Thyroid gland (tissue), 4 donors: ENCODE results near the gene RIPK4.

ENCODE experiments used
- POLR2A ChIP-seq, 2 donors: fragments of 450-650 bp; IDR thresholded peaks; one replicate each; pipeline ENCODE4 v1.6.1; 2017; ENCODE audit warnings: antibody characterized with exemption in 2 of 2, mild to moderate bottlenecking in 2 of 2, moderate library complexity in 1 of 2
- TF ChIP-seq, protein P1 (sequence below), 6 experiments: fragments of 200-600 bp in 3 of 6; fragments of 450-650 bp in 3 of 6; sonication (generic) in 3 of 6; IDR thresholded peaks; one replicate each; pipeline ENCODE4 v1.5.1; 2016 to 2019; ENCODE audit warnings: antibody characterized with exemption in 6 of 6, mild to moderate bottlenecking in 2 of 6, inconsistent platforms in 1 of 6, moderate library complexity in 1 of 6

DNA sequence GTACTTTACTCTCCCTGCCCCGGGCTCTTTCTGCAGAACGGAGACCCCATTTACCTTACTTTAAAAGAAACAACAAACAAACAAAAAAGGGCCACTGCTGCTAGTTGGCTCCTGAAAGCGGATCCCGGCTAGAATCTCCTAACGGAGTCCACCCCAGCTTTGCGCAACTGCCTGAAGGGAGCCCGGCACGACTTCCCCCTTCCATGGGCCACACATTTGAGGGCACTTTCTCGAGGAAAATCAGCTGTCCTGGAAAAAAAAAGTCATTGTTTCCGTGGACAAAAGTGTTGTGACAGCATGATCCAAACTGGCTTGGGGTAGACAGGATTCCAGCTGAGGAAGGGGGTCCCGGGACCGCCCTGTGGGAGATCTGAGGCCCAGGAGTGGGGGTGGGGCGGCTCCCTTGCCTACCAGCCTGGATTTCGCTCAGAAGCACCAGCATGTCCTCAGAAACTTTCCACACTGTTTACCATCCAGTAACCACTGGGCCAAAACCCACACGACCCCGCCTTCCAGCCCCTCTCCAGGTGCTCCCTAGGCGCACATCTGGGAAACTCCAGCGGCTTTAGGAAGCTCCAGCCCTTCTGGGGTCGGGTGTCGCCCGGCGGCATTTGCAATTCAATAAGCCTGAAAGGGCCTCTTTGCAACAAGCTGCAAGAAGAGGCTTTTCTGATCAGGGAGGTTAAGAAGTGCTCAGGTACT is 4.8 kb downstream of the RIPK4 start:
- TF ChIP-seq, protein P1, sequence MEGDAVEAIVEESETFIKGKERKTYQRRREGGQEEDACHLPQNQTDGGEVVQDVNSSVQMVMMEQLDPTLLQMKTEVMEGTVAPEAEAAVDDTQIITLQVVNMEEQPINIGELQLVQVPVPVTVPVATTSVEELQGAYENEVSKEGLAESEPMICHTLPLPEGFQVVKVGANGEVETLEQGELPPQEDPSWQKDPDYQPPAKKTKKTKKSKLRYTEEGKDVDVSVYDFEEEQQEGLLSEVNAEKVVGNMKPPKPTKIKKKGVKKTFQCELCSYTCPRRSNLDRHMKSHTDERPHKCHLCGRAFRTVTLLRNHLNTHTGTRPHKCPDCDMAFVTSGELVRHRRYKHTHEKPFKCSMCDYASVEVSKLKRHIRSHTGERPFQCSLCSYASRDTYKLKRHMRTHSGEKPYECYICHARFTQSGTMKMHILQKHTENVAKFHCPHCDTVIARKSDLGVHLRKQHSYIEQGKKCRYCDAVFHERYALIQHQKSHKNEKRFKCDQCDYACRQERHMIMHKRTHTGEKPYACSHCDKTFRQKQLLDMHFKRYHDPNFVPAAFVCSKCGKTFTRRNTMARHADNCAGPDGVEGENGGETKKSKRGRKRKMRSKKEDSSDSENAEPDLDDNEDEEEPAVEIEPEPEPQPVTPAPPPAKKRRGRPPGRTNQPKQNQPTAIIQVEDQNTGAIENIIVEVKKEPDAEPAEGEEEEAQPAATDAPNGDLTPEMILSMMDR (IDR thresholded peaks at IDR 0.05) = no peak
- TF ChIP-seq POLR2A (IDR thresholded peaks at IDR 0.05) = no peak
